Measurements from ENCODE around the gene WDR1. TPM values are rescaled to one million over a fixed set of nuclear protein-coding genes. Genes with fewer than 3 reads are reported as not detected.
A peak's percentile ranks its signal among the peaks of the same experiment; 100 is the strongest.

WDR1 gene
- total and polyA plus RNA-seq, 4 donors: 159 to 593 (median 273) TPM

DNA sequence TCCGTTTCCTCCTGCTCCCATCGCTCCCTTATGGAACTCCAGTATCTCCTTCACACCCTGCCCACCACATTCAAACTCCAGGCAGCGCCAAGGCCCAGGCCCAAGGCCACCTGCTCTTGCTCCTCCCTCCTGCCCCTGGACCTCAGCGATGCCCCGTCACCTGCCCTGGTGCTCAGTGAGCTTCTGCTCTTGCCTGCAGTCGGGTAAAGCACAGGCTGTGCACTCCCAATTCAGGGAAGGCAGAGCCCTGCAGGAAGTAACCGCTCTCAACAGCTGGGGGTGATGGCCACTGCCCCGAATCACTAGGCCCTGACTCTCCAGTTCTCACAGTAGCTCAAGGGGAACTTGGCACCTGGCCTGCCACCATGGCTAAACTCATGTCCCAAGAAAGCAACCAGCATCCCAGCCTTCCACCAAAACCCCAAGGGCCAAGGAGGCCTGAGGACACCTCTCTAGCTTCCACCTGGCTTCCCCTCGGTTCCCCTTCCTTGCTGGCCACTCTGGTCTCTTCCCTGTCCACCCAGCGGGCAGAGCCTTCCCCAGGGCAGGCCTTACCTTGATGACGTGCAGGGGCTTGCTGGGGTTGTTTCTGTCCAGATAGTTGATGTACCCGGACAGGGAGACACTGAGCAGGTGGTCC lies 29.3 kb downstream of the WDR1 start:
- Histone ChIP-seq H3K27ac (ENCODE audit: low read depth in 1 of 2, low read length in 2 of 2) (no peak overlapping the region), H3K4me1 (ENCODE audit: control insufficient read depth in 1 of 2, insufficient read depth in 2 of 2, low read length in 2 of 2) (no peaks in the 10 kb centered on the region), H3K9me3 (ENCODE audit: control insufficient read depth, low read length) (no peaks in the 10 kb centered on the region), H3K27me3 (ENCODE audit: control insufficient read depth in 1 of 2, insufficient read depth in 2 of 2, low read length in 1 of 2) (no peaks in the 10 kb centered on the region), H3K4me3 (ENCODE audit: low read length in 2 of 2) (no peak overlapping the region), H3K36me3 (ENCODE audit: control insufficient read depth in 1 of 2, insufficient read depth in 2 of 2, low read length in 1 of 2) (peaks cover 6 to 36% of the 10 kb centered on the region in 2 donors)
- WGBS, 2 donors: 88 to 91% methylated on average over 12 of the region's 12 CpGs
- ATAC-seq (ENCODE audit: low FRiP score): no peak
- intact Hi-C loops (cut with DNase I): no loop called here
- DNase-seq: peak in 1 of 2 donors; percentile 74

DNA sequence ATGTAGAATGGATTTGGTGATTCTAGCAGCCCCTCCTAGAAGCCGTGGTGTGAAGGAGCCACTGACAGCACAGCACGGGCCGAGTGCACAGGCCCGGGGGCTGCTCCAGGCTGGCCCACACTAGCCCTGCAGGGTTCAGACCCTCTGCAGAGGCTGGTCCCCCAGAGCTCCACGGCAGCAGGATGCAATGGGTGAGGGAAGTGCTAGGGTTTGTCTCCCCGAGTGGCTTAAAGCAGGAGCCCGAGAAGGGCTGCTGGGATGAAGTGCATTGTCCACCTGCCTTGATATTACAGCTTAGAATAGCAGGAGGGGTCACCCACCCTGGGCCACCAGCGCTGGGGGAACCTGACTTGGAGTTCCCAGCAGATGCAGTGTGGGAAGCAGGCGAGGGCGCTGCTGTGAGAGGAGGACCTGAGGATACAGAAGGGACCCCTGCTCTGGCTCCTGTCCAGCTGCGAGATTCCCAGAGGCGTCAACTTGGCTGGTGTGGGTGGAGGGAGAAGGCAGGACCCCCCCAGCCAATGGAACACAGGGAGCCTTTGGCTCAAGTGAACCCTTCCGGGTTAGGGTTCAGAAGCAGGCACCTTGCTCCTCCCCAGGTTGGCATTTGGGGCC lies 30.0 kb downstream of the WDR1 start:
- 79 to 82% methylated on average over 13 of the region's 13 CpGs for WGBS, 2 donors
- peaks cover 6 to 34% of the 10 kb centered on the region in 2 donors for H3K36me3 ChIP-seq (ENCODE audit: control insufficient read depth in 1 of 2, insufficient read depth in 2 of 2, low read length in 1 of 2)
- DNase-seq: peak; percentile 42 to 68

DNA sequence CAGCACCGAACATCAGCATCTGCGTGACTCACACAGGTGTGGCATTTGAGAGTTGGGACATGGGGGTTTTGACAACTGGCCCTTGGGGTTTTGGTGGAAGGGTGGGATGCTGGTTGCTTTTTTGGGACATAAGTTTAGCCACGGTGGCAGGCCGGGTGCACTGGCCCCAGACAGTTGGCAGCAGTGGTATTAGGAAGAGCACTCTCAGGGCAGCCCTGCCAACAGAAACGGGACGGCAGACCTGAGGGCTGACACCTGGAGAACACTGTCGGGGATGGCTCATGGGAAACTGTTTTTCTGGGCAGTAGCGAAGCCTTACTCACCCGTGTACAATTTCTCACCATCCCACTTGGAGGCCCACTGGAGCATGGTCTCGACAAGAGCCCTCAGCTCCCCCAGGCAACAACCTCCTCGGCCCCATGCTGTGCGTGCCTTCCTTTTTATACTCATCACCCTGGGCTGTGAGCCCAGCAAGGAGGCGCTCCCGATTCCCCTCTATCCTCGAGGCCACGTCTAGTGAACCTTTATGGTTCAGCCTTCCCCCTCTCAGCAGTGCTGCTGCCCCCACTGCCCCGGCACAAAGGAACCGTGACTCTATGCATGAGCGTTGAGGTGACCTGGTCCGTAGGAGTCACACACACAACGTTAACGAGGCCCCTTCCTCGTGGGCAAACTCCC lies 30.6 kb downstream of the WDR1 start:
- 66 to 68% methylated on average over 23 of the region's 23 CpGs for WGBS, 2 donors
- intact Hi-C loops (cut with DNase I): no loop called here

More for the DNA sequence above, 30.0 kb downstream of the WDR1 start:
- no peak overlapping the region for H3K4me3 ChIP-seq (ENCODE audit: low read length in 2 of 2)
- no peak overlapping the region for H3K27ac ChIP-seq (ENCODE audit: low read depth in 1 of 2, low read length in 2 of 2)
- no peaks in the 10 kb centered on the region for H3K9me3 ChIP-seq (ENCODE audit: control insufficient read depth, low read length)
- H3K27me3 ChIP-seq (ENCODE audit: control insufficient read depth in 1 of 2, insufficient read depth in 2 of 2, low read length in 1 of 2): no peaks in the 10 kb centered on the region
- no peaks in the 10 kb centered on the region for H3K4me1 ChIP-seq (ENCODE audit: control insufficient read depth in 1 of 2, insufficient read depth in 2 of 2, low read length in 2 of 2)
- intact Hi-C loops (cut with DNase I): no loop called here
- no peak for ATAC-seq (ENCODE audit: low FRiP score)

DNA sequence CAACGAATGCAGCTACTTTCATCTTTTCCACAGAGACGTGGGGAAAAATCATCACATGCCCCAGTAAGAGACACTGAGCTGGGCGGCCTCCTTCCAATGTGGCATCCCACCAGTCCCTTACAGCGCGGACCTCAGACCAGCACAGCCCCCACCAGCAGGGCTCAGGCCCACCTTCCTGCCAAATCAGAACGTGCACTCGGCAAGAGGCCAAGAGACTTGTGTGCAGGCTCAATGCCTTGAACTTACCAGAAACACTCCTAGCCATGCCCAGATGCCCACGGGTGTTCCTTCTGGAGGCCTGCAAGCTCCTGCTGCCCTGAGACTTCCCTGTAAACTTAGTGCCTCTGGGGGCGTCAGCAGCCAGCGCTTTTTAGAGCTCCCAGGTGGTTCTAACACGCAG lies 31.2 kb downstream of the WDR1 start:
- 39 to 40% methylated on average over 11 of the region's 11 CpGs for WGBS, 2 donors
- Histone ChIP-seq H3K27ac (ENCODE audit: low read depth in 1 of 2, low read length in 2 of 2) (peak overlapping the region in 1 of 2 donors; percentile 4), H3K4me1 (ENCODE audit: control insufficient read depth in 1 of 2, insufficient read depth in 2 of 2, low read length in 2 of 2) (no peaks in the 10 kb centered on the region), H3K4me3 (ENCODE audit: low read length in 2 of 2) (no peak overlapping the region), H3K27me3 (ENCODE audit: control insufficient read depth in 1 of 2, insufficient read depth in 2 of 2, low read length in 1 of 2) (no peaks in the 10 kb centered on the region), H3K9me3 (ENCODE audit: control insufficient read depth, low read length) (no peaks in the 10 kb centered on the region), H3K36me3 (ENCODE audit: control insufficient read depth in 1 of 2, insufficient read depth in 2 of 2, low read length in 1 of 2) (peaks cover 12 to 34% of the 10 kb centered on the region in 2 donors)
- peak; percentile 52 to 73 for DNase-seq
- intact Hi-C loops (cut with DNase I): no loop called here
- ATAC-seq (ENCODE audit: low FRiP score): no peak

More for the DNA sequence above, 30.6 kb downstream of the WDR1 start:
- DNase-seq (peak; percentile 33 to 58), ATAC-seq (ENCODE audit: low FRiP score) (no peak)
- no peak overlapping the region for H3K4me3 ChIP-seq (ENCODE audit: low read length in 2 of 2)
- H3K9me3 ChIP-seq (ENCODE audit: control insufficient read depth, low read length): no peaks in the 10 kb centered on the region
- no peaks in the 10 kb centered on the region for H3K4me1 ChIP-seq (ENCODE audit: control insufficient read depth in 1 of 2, insufficient read depth in 2 of 2, low read length in 2 of 2)
- no peaks in the 10 kb centered on the region for H3K27me3 ChIP-seq (ENCODE audit: control insufficient read depth in 1 of 2, insufficient read depth in 2 of 2, low read length in 1 of 2)
- H3K36me3 ChIP-seq (ENCODE audit: control insufficient read depth in 1 of 2, insufficient read depth in 2 of 2, low read length in 1 of 2): peaks cover 10 to 34% of the 10 kb centered on the region in 2 donors
- H3K27ac ChIP-seq (ENCODE audit: low read depth in 1 of 2, low read length in 2 of 2): no peak overlapping the region

DNA sequence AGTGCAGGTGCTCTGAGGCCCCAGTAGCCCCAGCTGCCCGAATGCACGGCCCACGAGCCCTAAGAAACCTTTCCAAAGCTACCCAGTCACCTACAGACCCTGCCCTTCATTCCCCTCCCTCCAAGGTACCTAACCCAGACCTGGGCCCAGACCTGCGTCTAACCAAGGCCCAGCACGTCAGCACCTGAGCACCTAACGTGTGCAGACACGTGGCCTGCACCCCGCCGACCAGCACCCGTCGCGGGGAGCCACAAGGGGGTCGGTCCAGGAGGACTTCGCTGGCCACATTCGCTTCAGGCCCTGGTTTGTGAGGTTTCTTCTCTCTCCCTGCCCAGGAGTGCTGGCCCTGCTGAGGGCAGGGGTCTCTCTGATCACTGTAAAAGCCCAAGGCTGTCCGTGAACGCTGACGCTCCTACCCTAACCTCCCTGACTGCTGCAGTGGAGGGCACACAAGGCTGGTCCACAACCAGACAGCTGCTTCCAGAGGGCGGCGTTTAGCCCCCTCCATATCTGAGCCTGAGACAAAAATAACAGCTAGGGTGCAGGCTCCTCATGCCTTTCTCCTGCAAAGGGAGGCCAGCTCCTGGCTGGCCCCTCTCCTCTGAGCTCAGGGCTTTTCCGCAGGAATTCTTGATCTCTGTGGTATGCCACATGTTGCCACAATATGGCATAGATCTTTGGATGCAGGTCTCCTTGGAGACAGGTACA lies 31.8 kb downstream of the WDR1 start:
- Histone ChIP-seq H3K4me1 (ENCODE audit: control insufficient read depth in 1 of 2, insufficient read depth in 2 of 2, low read length in 2 of 2) (no peaks in the 10 kb centered on the region), H3K36me3 (ENCODE audit: control insufficient read depth in 1 of 2, insufficient read depth in 2 of 2, low read length in 1 of 2) (peaks cover 18 to 38% of the 10 kb centered on the region in 2 donors), H3K9me3 (ENCODE audit: control insufficient read depth, low read length) (no peaks in the 10 kb centered on the region), H3K27me3 (ENCODE audit: control insufficient read depth in 1 of 2, insufficient read depth in 2 of 2, low read length in 1 of 2) (no peaks in the 10 kb centered on the region), H3K4me3 (ENCODE audit: low read length in 2 of 2) (no peak overlapping the region), H3K27ac (ENCODE audit: low read depth in 1 of 2, low read length in 2 of 2) (peak overlapping the region in 1 of 2 donors; percentile 4)
- intact Hi-C loops (cut with DNase I): no loop called here
- no peak for ATAC-seq (ENCODE audit: low FRiP score)
- WGBS, 2 donors: 66 to 69% methylated on average over 21 of the region's 21 CpGs
- DNase-seq: peak; percentile 32 to 68

DNA sequence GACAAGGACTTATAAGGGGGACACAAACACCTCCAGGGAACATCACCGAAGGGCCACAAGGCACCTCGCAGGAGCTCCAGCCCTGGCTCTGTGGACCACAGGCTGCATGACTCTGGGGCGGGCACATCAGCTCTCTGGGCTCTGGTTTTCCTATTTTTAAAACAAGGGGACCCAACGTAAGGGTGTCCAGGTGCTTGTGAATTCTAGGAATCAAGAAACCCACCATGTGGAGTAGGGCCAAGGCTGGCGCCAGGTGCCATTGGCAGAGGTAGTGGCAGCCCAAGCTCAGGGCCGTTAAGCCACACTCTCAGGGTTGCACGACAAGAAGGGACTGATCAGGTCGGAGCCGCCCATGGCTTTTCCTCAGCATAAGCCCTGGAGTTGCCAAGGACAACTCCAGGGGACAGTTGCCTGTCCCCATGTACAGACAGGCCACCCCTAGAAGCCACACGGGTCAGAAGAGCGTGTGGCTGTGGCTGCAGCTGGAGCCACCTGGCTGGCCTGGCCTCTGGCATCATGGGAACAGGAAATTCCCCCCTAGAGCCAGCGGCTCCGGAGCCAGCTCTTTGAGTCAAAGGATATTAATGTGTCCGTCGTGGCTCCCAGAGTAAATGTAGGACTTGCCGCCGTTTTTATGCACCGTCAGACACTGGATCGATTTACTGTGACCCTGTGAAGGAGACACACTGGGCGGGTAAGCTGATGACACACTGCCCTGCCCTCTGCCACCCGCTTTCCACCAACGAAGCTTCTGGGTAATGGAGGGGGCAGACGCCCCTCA lies 32.5 kb downstream of the WDR1 start:
- Histone ChIP-seq H3K27ac (ENCODE audit: low read depth in 1 of 2, low read length in 2 of 2) (peak overlapping the region in 1 of 2 donors; percentile 4), H3K4me3 (ENCODE audit: low read length in 2 of 2) (no peak overlapping the region), H3K36me3 (ENCODE audit: control insufficient read depth in 1 of 2, insufficient read depth in 2 of 2, low read length in 1 of 2) (peaks cover 18 to 40% of the 10 kb centered on the region in 2 donors), H3K9me3 (ENCODE audit: control insufficient read depth, low read length) (no peaks in the 10 kb centered on the region), H3K27me3 (ENCODE audit: control insufficient read depth in 1 of 2, insufficient read depth in 2 of 2, low read length in 1 of 2) (no peaks in the 10 kb centered on the region), H3K4me1 (ENCODE audit: control insufficient read depth in 1 of 2, insufficient read depth in 2 of 2, low read length in 2 of 2) (no peaks in the 10 kb centered on the region)
- ATAC-seq (ENCODE audit: low FRiP score): no peak
- DNase-seq: peak; percentile 48 to 61
- 52 to 56% methylated on average over 23 of the region's 23 CpGs for WGBS, 2 donors
- intact Hi-C loops (cut with DNase I): no loop called here

DNA sequence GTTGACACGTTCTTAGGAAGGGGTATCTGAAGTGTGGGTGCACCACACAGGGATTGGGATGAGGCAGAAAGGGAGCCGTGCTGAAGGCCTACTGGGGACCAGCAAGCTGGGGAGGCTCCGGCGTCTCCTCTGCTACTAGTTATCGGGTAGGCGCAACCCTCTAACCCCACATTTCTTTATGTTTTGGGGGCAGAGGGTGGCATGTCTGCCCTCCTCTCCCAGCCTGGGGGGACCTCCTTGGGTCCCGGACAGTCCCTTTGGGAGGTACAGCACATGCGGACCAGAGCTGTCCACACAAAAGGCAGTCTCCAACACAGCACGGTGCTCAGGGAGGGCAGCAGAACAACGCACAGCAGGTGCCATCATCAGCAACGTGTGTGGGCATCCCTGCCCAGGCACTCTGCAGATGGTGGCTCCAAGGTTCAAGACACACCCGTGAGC lies 33.2 kb downstream of the WDR1 start:
- peak; percentile 37 to 70 for DNase-seq
- Histone ChIP-seq H3K9me3 (ENCODE audit: control insufficient read depth, low read length) (no peaks in the 10 kb centered on the region), H3K36me3 (ENCODE audit: control insufficient read depth in 1 of 2, insufficient read depth in 2 of 2, low read length in 1 of 2) (peaks cover 18 to 47% of the 10 kb centered on the region in 2 donors), H3K27me3 (ENCODE audit: control insufficient read depth in 1 of 2, insufficient read depth in 2 of 2, low read length in 1 of 2) (no peaks in the 10 kb centered on the region), H3K4me1 (ENCODE audit: control insufficient read depth in 1 of 2, insufficient read depth in 2 of 2, low read length in 2 of 2) (no peaks in the 10 kb centered on the region), H3K4me3 (ENCODE audit: low read length in 2 of 2) (no peak overlapping the region), H3K27ac (ENCODE audit: low read depth in 1 of 2, low read length in 2 of 2) (no peak overlapping the region)
- no peak for ATAC-seq (ENCODE audit: low FRiP score)
- intact Hi-C loops (cut with DNase I): no loop called here
- WGBS, 2 donors: 84 to 87% methylated on average over 12 of the region's 12 CpGs
